Kidney epithelial cell (primary cell): ENCODE data around the gene KMT2A. TPM values are rescaled to one million over a fixed set of nuclear protein-coding genes. Genes with fewer than 3 reads are reported as not detected.
"Not testable (repeated sequence)": the region's sequence is repeated elsewhere in the genome, so short reads cannot be mapped to it uniquely, and the experiment has no call there.

Experiments
- DNase-seq: peaks from one replicate; pipeline ENCODE4 v3.0.0-alpha.2; 2010; ENCODE audit warnings: low read depth
- H3K27me3 ChIP-seq: 2 replicates; pipeline ENCODE4 v1.6.0; 2011; ENCODE audit warnings: low read length; ENCODE audit not compliant: control insufficient read depth, insufficient read depth
- H3K36me3 ChIP-seq: 2 replicates; pipeline ENCODE4 v1.5.1; 2011; ENCODE audit warnings: low read length; ENCODE audit not compliant: control insufficient read depth, insufficient read depth
- H3K4me3 ChIP-seq: 2 replicates; pipeline ENCODE4 v1.5.1; 2011; ENCODE audit warnings: low read depth, mild to moderate bottlenecking, control low read depth, low read length
- CTCF ChIP-seq: IDR thresholded peaks from 2 replicates; pipeline ENCODE4 v1.5.1; 2011; ENCODE audit warnings: mild to moderate bottlenecking, moderate library complexity, low read length, control low read depth, inconsistent platforms; ENCODE audit not compliant: insufficient read depth, poor library complexity, severe bottlenecking
- total RNA-seq: library from RNA; depleted of rRNA; stranded (reverse); fragments of >200 nt; gene quantifications from 2 replicates; pipeline ENCODE4 v1.2.3, GENCODE V29; 2015

KMT2A gene
- total RNA-seq, 1 donor from 2014 or later = 42.2 TPM

- TF ChIP-seq CTCF = no peak
- DNase-seq = no peak
- Histone ChIP-seq H3K27me3 (no peaks in the 10 kb centered on the region), H3K36me3 (no peaks in the 10 kb centered on the region), H3K4me3 (peak overlapping the region; percentile 93)
Observed at GRCh38 chr11:118401880-118402590, 34.3 kb upstream of the KMT2A start.

DNA sequence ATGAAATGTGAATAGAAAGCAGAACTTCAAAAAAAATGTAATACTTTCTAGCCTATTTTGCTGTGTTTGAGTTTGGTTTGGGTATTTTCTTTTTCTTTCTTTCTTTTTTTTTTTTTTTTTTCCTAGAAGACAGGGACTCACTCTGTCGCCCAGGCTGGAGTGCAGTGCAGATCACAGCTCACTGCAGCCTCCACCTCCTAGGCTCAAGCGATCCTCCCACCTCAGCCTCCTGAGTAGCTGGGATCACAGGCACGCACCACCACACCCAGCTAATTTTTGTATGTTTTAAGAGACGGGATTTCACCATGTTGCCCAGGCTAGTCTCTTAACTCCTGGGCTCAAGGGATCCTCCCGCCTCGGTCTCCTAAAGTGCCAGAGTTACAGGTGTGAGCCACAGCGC lies 33.7 kb upstream of the KMT2A start:
- H3K4me3 ChIP-seq = peak overlapping the region; percentile 93
- not testable (repeated sequence) for H3K36me3 ChIP-seq, H3K27me3 ChIP-seq, DNase-seq

DNA sequence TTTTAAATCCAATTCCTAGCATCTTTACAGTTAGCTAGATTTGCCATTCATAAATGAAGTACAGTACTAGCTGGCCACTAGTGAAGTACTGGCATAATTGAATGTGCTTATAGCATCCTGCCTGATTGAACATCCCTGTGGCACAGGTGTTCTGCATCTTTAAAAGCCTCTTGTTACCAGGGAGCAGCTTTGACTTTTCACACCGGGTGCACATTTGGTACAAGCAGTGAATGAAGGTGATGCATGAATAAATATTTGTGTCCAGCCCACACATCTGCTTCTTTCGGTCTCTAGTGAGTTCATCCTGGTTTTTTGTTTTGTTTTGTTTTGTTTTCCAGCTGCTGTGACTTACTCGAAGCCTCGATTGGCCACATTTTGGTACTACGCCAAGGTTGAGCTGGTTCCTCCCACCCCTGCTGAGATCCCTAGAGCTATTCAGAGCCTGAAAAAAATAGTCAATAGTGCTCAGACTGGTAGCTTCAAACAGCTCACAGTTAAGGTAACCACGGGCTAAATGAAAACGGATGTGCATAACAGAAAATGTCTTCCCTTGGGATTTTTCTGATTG lies 29.6 kb upstream of the KMT2A start:
- no peak for TF ChIP-seq CTCF
- H3K36me3 ChIP-seq = no peaks in the 10 kb centered on the region

GRCh38 chr11:118410055-118410745 lies 26.1 kb upstream of the KMT2A start:
- Histone ChIP-seq H3K36me3 (no peaks in the 10 kb centered on the region), H3K27me3 (no peaks in the 10 kb centered on the region), H3K4me3 (no peak overlapping the region)
- no peak for DNase-seq
- no peak for TF ChIP-seq CTCF

More for the DNA sequence above, 29.6 kb upstream of the KMT2A start:
- H3K4me3 ChIP-seq = no peak overlapping the region
- H3K27me3 ChIP-seq = no peaks in the 10 kb centered on the region
- DNase-seq = no peak

DNA sequence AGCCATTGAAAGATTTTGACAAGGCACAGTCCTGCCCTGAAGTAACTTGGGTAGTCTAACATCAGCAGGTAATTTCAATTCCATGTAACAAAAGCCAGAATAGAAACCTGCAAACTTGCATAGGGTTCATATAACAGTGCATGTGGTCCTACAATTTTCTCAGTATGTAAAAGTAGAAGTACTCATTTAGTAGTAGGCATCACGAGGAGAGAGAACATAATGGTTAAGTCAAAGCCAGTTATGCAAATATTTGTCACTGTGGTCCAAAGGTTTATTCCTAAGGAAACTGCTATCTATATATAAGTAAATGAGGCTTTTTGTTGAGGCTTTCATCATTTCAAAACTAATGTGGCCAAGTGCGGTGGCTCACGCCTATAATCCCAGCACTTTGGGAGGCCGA lies 24.8 kb upstream of the KMT2A start:
- TF ChIP-seq CTCF = no peak
- H3K36me3 ChIP-seq = no peaks in the 10 kb centered on the region
- H3K27me3 ChIP-seq = no peaks in the 10 kb centered on the region
- DNase-seq = no peak
- no peak overlapping the region for H3K4me3 ChIP-seq

DNA sequence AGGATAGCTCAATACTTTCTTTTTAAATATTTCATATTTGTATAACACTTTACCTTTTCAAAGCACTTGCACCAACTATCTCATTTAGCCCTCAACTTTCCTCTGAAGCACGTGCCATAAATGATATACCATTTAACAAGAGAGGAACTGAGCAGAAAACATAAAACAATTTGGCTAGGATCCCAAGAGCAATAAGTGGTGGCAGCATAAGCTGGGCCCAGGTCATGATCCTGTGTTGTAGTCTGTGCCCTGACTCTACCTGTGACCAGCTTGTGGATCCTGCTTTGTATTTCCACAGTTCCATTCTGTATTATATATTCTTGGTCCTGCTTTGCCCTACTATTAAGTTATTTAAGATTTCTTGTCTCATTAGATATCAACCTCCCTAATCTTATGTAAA lies 23.4 kb upstream of the KMT2A start:
- H3K36me3 ChIP-seq = no peaks in the 10 kb centered on the region
- no peaks in the 10 kb centered on the region for H3K27me3 ChIP-seq
- H3K4me3 ChIP-seq = no peak overlapping the region
- no peak for DNase-seq
- no peak for TF ChIP-seq CTCF
